NK-92 (cell line): ENCODE results near the gene MUC6.

Experiments used
- DNase-seq: peaks from one replicate; lab custom pipeline; 2025; ENCODE audit not compliant: unreplicated experiment; lab: John Stamatoyannopoulos, UW

MUC6 gene

GRCh38 chr11:1036303-1036923, at the start of gene MUC6:
TSS of gene MUC6 (minus strand) at chr11:1036718. CDS start at chr11:1036655, 63 bp downstream.
- DNase-seq, result no peak

DNA sequence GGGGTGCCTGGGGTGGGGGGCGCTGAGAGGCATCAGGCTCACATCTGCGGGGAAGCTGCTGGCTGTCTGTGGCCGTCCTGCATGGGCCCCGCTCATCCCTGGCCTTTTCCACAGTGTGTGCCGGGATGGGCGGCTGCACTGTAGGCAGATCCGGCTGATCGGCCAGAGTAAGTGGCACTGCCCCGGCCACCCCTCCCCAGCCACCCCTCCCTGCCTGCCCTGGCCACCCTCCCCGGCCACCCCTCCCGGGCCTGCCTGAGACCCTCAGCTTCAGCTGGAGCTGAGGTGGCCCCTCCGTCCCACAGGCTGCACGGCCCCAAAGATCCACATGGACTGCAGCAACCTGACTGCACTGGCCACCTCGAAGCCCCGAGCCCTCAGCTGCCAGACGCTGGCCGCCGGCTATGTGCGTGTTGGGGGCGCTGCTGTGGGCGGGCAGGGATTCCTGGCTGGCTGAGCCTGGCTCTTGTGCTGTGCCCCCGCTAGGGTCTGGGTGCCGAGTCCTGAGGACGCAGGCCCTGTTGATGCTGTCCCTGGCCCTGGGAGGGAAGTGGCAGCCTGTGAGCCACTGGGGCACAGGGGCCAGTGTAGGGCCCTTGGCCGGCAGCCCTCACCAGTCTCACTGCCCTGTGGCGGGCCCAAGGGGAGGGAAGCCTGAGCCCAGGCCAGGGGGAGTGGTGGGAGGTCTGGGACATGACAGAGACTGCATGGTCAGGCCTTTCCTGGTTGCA, 49.1 kb upstream of the MUC6 start:
- DNase-seq, result no peak

DNA sequence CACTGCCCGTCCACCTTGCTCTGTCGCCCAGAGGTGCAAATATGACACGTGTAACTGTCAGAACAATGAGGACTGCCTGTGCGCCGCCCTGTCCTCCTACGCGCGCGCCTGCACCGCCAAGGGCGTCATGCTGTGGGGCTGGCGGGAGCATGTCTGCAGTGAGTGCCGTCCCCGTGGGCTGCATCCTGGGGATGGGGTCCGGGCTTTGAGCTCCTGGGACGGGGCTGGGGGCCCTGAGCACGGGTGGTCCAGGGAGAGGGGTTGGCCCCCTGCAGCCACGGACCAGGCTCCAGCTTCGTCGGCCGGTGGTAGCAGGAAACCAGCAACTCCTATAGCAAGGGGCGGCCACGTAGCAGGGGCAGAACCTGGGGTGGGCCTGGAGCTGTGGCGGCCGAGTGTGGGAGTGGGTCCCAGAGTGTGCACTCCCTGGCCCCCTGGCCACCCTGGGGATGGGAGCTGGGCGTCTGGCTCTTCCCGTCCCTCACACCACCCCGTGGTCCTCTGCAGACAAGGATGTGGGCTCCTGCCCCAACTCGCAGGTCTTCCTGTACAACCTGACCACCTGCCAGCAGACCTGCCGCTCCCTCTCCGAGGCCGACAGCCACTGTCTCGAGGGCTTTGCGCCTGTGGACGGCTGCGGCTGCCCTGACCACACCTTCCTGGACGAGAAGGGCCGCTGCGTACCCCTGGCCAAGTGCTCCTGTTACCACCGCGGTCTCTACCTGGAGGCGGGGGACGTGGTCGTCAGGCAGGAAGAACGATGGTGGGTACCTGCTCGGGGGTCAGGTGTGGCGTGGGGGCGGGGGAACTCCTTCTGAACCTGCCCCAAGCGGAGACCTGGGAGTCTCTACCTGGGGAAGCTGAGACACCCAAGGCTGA, 48.3 kb upstream of the MUC6 start:
- DNase-seq, result no peak

- DNase-seq, result no peak
Observed at GRCh38 chr11:1083621-1084551, 47.4 kb upstream of the MUC6 start.

- no peak for DNase-seq
Observed at GRCh38 chr11:1082728-1083620, 46.5 kb upstream of the MUC6 start.

DNA sequence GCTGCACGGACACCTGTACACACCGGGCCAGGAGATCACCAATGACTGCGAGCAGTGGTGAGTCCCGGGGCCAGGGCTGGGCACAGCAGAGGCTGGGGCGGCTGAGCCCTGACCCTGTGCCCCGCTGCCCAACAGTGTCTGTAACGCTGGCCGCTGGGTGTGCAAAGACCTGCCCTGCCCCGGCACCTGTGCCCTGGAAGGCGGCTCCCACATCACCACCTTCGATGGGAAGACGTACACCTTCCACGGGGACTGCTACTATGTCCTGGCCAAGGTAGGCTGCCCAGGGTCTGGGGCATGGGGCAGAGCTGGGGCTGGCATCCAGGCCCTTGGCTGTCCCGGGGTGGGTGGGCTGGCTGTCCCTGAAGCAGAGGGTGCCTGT, 45.8 kb upstream of the MUC6 start:
- DNase-seq, result no peak

- DNase-seq, result no peak
Observed at GRCh38 chr11:1081601-1082311, 45.2 kb upstream of the MUC6 start.

DNA sequence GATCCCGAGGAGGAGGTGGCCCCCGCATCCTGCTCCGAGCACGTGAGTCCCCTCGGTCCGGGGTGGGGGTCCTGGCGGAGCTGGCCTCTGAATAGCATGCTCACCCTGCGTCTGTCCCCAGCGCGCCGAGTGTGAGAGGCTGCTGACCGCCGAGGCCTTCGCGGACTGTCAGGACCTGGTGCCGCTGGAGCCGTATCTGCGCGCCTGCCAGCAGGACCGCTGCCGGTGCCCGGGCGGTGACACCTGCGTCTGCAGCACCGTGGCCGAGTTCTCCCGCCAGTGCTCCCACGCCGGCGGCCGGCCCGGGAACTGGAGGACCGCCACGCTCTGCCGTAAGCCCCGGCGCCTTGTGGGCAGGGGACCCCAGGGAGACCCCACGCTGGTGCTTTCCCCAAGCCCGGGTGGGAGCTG, 41.7 kb upstream of the MUC6 start:
- DNase-seq, result no peak

GRCh38 chr11:1077417-1078119, 41.0 kb upstream of the MUC6 start:
- no peak for DNase-seq

DNA sequence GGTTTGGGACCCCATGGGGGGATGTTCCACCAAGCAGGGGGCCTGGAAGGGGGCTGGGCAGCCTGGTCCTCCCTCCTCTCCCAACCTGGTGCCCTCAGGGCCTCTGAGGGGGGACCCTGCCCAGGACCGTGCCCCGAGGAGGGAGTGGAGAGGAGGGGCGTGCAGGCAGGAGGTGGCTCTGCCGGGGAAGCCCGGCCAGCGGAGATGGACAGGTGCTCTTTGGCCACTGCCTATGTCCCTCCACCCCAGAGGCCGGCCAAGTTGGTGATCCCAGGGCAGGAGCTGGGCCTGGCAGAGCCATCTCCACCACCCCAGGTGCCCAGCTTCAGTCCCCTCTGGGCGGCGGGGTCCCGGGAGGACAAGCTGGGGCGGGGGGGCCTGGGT, 40.5 kb upstream of the MUC6 start:
- DNase-seq, result no peak

DNA sequence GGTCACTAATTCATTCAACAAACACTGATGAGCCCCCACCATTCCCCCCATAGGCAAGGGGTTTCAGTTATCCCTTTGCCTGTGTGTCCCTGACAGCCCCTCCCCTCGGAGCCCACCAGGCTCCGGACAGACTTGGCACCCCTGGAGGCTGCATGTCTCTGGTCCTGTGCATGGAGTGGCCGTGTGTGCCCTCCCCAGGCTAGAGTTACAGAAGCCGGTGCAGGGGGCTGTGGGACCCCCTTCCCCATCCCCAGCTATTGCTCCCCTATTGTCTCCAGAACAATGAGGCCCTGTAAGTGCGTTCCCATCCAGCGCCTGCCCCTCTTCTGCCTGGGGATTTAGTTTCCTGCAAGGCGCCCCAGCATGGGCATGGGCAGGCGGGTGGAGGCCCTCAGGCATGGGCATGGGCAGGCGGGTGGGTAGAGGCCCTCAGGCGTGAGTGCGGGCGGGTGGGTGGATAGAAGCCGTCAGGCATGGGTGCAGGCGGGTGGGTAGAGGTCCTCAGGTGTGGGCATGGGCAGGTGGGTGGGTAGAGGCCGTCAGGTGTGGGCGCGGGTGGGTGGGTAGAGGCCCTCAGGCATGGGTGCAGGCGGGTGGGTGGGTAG, 39.6 kb upstream of the MUC6 start:
- no peak for DNase-seq

- DNase-seq, result no peak
Observed at GRCh38 chr11:1075341-1075911, 38.9 kb upstream of the MUC6 start.

DNA sequence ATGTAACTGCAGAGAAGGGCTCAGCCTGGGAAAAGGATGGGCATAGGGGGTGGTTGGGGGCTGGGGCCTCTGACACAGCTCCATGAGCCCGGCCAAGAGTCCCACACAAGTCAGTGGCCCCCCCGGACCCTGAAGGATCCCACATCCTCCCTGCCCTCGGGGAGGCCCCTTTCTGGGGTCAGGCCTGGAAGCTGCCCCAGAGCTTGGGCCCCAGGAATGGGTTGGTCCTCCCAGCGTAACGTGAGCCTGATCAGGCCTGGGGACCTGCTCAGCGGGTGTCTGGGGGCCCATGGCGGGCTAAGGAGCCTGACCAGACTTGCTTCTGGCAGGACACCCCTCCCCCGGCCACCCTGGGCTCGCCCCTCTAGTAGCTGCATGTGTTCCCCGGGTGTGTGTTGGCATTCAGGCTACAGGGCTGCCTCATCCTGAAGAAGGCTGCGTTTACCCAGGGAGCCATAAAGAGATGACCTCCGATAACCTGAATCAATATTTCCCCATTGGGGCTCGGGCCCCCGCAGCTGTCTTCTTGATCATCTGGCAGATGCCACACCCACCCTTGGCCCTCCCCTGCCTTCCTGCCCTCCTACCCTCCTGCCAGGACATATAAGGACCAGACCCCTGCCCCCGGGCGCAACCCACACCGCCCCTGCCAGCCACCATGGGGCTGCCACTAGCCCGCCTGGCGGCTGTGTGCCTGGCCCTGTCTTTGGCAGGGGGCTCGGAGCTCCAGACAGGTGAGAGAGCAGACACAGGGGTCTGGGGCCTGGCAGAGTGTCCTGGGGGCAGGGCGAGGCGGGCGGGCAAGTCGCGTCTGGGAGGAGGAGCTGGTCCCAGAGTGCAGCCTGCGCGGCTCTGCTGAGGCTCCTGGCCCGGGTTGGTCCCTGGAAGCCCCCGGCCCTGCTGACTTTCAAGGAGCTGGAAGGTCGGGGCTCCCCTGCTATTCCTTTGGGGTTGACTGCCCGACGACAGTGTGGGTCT, 38.0 kb upstream of the MUC6 start, which contains the start of gene MUC2:
MUC2 (plus strand) TSS at position 631 of the 978 bp plus-strand sequence.
- DNase-seq, result no peak

DNA sequence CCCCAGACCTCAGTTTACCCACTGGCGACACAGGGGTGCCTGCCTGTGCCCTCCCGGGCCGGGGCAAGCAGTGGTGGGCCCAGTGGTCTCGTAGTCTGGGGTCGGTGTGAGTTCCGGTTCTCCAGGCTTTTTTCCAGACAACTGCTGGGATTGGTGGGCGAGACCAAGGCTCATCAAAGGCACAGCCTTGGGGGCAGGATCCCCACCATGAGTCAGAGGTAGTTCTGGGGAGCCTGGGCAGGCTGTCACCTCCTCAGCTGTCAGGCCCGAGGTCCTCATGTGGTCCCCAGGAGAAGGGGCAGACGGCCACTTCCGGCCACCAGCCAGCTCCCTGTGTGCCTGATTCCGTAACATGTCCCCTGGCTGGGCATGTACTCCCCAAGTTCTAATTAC, 37.3 kb upstream of the MUC6 start:
- no peak for DNase-seq

GRCh38 chr11:1073261-1073724, 36.8 kb upstream of the MUC6 start:
- no peak for DNase-seq

DNA sequence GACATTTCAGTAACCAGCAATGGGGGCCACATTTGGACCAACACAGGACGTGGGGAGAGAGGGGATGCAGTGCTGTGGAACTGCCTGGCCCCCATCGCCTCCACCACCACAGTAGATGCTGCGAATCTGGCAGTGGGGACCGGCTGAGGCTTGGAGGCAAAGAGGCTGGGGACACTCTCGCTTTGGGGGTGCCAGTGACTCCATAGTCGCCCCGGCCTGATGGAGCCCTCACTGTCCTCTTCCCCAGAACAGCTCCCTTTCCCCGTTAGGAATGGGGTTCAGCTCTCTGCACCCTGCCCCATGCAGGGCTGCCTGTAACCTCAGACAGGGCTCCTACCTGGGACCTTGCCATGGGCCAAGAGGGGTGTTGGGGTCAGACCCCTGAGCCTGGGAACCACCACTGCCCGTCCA, 36.3 kb upstream of the MUC6 start:
- no peak for DNase-seq
